ENCODE data around the gene B3GNT7. TPM values are rescaled to one million over a fixed set of nuclear protein-coding genes. Genes with fewer than 3 reads are reported as not detected.

Gene B3GNT7
- total and polyA plus RNA-seq, 2 experiments from 2014 or later: 44.2 to 89.4 TPM

DNA sequence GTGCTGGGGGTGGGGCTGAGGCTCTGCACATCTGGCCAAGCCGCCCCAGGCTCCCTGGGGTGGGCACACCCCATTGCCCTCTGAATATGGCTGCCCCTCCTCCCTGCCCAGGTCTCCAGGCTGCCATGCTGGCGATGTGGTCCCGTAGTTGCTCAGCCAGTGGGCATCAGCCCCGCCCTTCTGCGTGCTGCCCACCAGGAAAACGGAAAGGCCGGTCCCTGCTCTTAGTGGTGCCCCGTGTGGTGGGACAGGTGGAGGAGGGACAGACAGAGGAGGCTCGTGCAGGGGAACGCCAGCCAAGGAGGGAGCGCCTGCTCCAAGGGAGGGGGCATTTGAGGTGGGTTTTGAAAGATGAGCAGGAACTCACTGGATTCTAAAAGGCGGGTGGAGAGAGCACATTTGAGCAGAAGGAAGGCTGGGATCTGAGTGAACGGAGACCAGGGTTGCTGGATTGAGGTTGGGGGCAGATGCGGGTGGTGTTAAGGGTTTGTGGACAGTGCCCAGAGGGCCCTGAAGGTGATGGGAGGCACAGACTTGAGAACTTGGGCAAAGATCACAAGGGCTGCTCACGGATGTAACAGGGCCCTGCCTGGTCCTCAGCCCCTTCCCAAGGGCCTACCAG, 6.7 kb upstream of the B3GNT7 start:
- H4K20me1 ChIP-seq (replicated peaks; ENCODE audit: insufficient read depth): no peaks in the 10 kb centered on the region
- H3K27ac ChIP-seq (ENCODE audit: low read depth): no peak overlapping the region
- H3F3A ChIP-seq (replicated peaks; ENCODE audit: low read depth): peaks cover 5% of the 10 kb centered on the region; the same call in 1 of the 2 replicates
- H3K9me2 ChIP-seq (ENCODE audit: insufficient read depth): no peaks in the 10 kb centered on the region
- no peak for TF ChIP-seq JUNB (IDR thresholded peaks at IDR 0.05; ENCODE audit: unreplicated experiment)
- TF ChIP-seq, protein P1, sequence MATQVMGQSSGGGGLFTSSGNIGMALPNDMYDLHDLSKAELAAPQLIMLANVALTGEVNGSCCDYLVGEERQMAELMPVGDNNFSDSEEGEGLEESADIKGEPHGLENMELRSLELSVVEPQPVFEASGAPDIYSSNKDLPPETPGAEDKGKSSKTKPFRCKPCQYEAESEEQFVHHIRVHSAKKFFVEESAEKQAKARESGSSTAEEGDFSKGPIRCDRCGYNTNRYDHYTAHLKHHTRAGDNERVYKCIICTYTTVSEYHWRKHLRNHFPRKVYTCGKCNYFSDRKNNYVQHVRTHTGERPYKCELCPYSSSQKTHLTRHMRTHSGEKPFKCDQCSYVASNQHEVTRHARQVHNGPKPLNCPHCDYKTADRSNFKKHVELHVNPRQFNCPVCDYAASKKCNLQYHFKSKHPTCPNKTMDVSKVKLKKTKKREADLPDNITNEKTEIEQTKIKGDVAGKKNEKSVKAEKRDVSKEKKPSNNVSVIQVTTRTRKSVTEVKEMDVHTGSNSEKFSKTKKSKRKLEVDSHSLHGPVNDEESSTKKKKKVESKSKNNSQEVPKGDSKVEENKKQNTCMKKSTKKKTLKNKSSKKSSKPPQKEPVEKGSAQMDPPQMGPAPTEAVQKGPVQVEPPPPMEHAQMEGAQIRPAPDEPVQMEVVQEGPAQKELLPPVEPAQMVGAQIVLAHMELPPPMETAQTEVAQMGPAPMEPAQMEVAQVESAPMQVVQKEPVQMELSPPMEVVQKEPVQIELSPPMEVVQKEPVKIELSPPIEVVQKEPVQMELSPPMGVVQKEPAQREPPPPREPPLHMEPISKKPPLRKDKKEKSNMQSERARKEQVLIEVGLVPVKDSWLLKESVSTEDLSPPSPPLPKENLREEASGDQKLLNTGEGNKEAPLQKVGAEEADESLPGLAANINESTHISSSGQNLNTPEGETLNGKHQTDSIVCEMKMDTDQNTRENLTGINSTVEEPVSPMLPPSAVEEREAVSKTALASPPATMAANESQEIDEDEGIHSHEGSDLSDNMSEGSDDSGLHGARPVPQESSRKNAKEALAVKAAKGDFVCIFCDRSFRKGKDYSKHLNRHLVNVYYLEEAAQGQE (IDR thresholded peaks at IDR 0.05; ENCODE audit: unreplicated experiment): no peak
- TF ChIP-seq ZNF331 (CRISPR knock-in tag; IDR thresholded peaks at IDR 0.05; ENCODE audit: low read depth): no peak
- peaks cover 21% of the 10 kb centered on the region for H3K9me3 Mint-ChIP-seq
- H3K4me3 Mint-ChIP-seq: no peak overlapping the region
- H3K27me3 Mint-ChIP-seq (ENCODE audit: insufficient read depth, low read depth, poor library complexity): peaks cover 18% of the 10 kb centered on the region
- H3K4me2 ChIP-seq: no peak overlapping the region
- ATAC-seq: peak; percentile 9
- H3K36me3 ChIP-seq (ENCODE audit: insufficient read depth): no peaks in the 10 kb centered on the region; the same call in 1 of the 2 replicates
- peaks cover 42% of the 10 kb centered on the region for H3K4me1 Mint-ChIP-seq
- H3K36me3 Mint-ChIP-seq (ENCODE audit: low read depth): peaks cover 8% of the 10 kb centered on the region
- no peaks in the 10 kb centered on the region for H3K79me2 ChIP-seq (replicated peaks; ENCODE audit: insufficient read depth)
- no peak overlapping the region for H3K4me3 ChIP-seq
- peaks cover 9% of the 10 kb centered on the region for H3K4me1 ChIP-seq (ENCODE audit: insufficient read depth)
- H2AFZ ChIP-seq: no peak overlapping the region
- H3K27ac Mint-ChIP-seq: no peak overlapping the region
- DNase-seq (ENCODE audit: low spot score): no peak
- no peaks in the 10 kb centered on the region for H3K27me3 ChIP-seq (ENCODE audit: insufficient read depth)

DNA sequence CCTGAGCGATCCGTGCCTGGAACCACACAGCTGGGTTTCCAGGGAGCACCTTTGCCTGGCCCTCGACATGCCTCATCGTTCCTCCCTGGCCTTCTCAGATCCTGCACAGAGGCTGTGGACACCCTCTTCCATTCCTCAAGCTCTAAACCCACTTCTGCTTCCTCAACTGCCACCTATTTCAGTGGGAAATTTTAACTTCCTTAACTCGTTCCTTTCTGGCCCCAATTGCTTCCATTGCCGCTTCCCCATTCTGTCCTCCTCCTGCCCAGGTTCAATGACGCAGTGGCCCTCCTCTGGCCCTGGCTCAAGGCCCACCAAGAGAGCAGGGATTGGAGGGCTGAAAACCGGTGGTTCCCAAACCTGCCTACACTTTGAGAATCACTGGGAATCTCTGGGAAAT, 4.8 kb upstream of the B3GNT7 start:
- H3K36me3 Mint-ChIP-seq (ENCODE audit: low read depth): no peaks in the 10 kb centered on the region; the same call in 1 of the 3 replicates
- no peak for DNase-seq (ENCODE audit: low spot score)
- H3F3A ChIP-seq (replicated peaks; ENCODE audit: low read depth): peaks cover 11% of the 10 kb centered on the region
- peaks cover 22% of the 10 kb centered on the region for H3K27me3 Mint-ChIP-seq (ENCODE audit: insufficient read depth, low read depth, poor library complexity)
- no peaks in the 10 kb centered on the region for H4K20me1 ChIP-seq (replicated peaks; ENCODE audit: insufficient read depth)
- H3K79me2 ChIP-seq (replicated peaks; ENCODE audit: insufficient read depth): no peaks in the 10 kb centered on the region
- H3K36me3 ChIP-seq (ENCODE audit: insufficient read depth): no peaks in the 10 kb centered on the region
- no peak overlapping the region for H3K27ac ChIP-seq (ENCODE audit: low read depth)
- no peak overlapping the region for H3K4me3 ChIP-seq
- no peaks in the 10 kb centered on the region for H3K9me2 ChIP-seq (ENCODE audit: insufficient read depth)
- H3K27me3 ChIP-seq (ENCODE audit: insufficient read depth): no peaks in the 10 kb centered on the region
- H3K4me1 Mint-ChIP-seq: peaks cover 55% of the 10 kb centered on the region
- ATAC-seq: no peak
- no peak overlapping the region for H3K27ac Mint-ChIP-seq
- peaks cover 8% of the 10 kb centered on the region; the same call in 2 of the 3 replicates for H3K9me3 Mint-ChIP-seq
- peaks cover 22% of the 10 kb centered on the region for H3K4me1 ChIP-seq (ENCODE audit: insufficient read depth)
- H3K4me3 Mint-ChIP-seq: no peak overlapping the region
- H3K4me2 ChIP-seq: no peak overlapping the region
- no peak overlapping the region for H2AFZ ChIP-seq
- TF ChIP-seq ZNF331 (CRISPR knock-in tag; IDR thresholded peaks at IDR 0.05; ENCODE audit: low read depth): no peak
- no peak for TF ChIP-seq NANOG (IDR thresholded peaks at IDR 0.05; ENCODE audit: borderline replicate concordance)
- no peak for TF ChIP-seq ZNF114 (CRISPR knock-in tag; IDR thresholded peaks at IDR 0.05)
- TF ChIP-seq, protein P2, sequence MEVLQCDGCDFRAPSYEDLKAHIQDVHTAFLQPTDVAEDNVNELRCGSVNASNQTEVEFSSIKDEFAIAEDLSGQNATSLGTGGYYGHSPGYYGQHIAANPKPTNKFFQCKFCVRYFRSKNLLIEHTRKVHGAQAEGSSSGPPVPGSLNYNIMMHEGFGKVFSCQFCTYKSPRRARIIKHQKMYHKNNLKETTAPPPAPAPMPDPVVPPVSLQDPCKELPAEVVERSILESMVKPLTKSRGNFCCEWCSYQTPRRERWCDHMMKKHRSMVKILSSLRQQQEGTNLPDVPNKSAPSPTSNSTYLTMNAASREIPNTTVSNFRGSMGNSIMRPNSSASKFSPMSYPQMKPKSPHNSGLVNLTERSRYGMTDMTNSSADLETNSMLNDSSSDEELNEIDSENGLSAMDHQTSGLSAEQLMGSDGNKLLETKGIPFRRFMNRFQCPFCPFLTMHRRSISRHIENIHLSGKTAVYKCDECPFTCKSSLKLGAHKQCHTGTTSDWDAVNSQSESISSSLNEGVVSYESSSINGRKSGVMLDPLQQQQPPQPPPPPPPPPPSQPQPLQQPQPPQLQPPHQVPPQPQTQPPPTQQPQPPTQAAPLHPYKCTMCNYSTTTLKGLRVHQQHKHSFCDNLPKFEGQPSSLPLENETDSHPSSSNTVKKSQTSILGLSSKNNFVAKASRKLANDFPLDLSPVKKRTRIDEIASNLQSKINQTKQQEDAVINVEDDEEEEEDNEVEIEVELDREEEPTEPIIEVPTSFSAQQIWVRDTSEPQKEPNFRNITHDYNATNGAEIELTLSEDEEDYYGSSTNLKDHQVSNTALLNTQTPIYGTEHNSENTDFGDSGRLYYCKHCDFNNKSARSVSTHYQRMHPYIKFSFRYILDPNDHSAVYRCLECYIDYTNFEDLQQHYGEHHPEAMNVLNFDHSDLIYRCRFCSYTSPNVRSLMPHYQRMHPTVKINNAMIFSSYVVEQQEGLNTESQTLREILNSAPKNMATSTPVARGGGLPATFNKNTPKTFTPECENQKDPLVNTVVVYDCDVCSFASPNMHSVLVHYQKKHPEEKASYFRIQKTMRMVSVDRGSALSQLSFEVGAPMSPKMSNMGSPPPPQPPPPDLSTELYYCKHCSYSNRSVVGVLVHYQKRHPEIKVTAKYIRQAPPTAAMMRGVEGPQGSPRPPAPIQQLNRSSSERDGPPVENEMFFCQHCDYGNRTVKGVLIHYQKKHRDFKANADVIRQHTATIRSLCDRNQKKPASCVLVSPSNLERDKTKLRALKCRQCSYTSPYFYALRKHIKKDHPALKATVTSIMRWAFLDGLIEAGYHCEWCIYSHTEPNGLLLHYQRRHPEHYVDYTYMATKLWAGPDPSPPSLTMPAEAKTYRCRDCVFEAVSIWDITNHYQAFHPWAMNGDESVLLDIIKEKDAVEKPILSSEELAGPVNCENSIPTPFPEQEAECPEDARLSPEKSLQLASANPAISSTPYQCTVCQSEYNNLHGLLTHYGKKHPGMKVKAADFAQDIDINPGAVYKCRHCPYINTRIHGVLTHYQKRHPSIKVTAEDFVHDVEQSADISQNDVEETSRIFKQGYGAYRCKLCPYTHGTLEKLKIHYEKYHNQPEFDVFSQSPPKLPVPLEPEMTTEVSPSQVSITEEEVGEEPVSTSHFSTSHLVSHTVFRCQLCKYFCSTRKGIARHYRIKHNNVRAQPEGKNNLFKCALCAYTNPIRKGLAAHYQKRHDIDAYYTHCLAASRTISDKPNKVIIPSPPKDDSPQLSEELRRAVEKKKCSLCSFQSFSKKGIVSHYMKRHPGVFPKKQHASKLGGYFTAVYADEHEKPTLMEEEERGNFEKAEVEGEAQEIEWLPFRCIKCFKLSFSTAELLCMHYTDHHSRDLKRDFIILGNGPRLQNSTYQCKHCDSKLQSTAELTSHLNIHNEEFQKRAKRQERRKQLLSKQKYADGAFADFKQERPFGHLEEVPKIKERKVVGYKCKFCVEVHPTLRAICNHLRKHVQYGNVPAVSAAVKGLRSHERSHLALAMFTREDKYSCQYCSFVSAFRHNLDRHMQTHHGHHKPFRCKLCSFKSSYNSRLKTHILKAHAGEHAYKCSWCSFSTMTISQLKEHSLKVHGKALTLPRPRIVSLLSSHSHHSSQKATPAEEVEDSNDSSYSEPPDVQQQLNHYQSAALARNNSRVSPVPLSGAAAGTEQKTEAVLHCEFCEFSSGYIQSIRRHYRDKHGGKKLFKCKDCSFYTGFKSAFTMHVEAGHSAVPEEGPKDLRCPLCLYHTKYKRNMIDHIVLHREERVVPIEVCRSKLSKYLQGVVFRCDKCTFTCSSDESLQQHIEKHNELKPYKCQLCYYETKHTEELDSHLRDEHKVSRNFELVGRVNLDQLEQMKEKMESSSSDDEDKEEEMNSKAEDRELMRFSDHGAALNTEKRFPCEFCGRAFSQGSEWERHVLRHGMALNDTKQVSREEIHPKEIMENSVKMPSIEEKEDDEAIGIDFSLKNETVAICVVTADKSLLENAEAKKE (CRISPR knock-in tag; IDR thresholded peaks at IDR 0.05): no peak
- TF ChIP-seq POLR2AphosphoS5 (IDR thresholded peaks at IDR 0.05; ENCODE audit: low read depth): no peak
- TF ChIP-seq, protein P3, sequence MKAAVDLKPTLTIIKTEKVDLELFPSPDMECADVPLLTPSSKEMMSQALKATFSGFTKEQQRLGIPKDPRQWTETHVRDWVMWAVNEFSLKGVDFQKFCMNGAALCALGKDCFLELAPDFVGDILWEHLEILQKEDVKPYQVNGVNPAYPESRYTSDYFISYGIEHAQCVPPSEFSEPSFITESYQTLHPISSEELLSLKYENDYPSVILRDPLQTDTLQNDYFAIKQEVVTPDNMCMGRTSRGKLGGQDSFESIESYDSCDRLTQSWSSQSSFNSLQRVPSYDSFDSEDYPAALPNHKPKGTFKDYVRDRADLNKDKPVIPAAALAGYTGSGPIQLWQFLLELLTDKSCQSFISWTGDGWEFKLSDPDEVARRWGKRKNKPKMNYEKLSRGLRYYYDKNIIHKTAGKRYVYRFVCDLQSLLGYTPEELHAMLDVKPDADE (IDR thresholded peaks at IDR 0.05): no peak
- TF ChIP-seq EZH2 (IDR thresholded peaks at IDR 0.05; ENCODE audit: low read depth, unreplicated experiment): no peak
